Measurements from ENCODE around the gene UNC13A.
"Not testable (repeated sequence)": the region's sequence is repeated elsewhere in the genome, so short reads cannot be mapped to it uniquely, and the experiment has no call there.

The UNC13A gene

DNA sequence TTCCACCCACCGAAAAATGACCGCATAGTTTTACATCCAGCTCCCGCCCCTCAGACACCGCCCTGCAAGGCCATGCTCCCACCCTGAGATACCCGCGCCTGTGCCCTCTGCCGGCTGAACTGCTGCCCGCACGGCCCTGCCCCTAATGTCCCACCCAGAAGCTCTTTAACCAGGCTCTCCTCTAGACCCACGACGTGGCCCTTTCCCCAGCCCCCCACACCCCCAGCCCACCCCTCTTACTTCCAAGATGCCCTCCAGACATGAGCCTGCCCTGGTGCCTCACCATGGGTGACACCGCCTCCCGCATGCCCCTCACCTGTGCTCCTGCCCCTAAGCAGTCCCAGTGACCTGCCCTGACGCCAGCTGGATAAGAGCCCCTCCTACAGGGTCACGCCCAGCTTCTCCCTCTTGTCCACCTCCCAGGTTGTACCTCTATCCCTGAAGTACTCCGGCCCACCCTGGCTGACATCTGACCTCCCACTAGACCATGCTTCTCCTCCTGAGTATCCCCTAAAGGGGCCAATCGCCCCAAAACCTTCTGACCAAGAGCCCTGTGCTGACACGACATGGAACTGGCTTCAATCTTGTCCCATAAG, 81.5 kb downstream of the UNC13A start:
- in situ Hi-C loops (cut with MboI; ENCODE audit: low sequenced_read_pairs): no loop called here

GRCh38 chr19:17605761-17606589, 82.2 kb downstream of the UNC13A start:
- in situ Hi-C loops (cut with MboI; ENCODE audit: low sequenced_read_pairs): no loop called here

DNA sequence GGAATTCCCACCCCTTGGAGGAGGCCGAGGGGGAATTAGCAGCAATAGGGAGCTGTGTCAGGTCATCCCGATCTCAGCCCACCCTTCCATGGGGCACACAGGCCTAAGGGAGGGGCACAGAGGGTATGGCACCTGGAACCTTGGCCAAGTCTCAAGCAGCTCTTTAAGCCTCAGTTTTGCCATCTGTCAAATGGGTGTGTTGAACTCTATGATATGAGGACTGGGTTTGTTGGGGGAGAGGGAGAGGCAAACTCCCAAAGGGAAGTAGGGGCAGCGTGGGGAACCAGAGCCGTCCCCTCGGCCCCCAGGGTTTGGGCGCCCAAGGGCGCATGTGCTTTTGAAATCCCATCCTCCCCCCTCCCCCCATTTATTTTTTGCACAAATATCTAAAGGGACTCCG, 83.0 kb downstream of the UNC13A start:
- in situ Hi-C loops (cut with MboI; ENCODE audit: low sequenced_read_pairs): no loop called here

DNA sequence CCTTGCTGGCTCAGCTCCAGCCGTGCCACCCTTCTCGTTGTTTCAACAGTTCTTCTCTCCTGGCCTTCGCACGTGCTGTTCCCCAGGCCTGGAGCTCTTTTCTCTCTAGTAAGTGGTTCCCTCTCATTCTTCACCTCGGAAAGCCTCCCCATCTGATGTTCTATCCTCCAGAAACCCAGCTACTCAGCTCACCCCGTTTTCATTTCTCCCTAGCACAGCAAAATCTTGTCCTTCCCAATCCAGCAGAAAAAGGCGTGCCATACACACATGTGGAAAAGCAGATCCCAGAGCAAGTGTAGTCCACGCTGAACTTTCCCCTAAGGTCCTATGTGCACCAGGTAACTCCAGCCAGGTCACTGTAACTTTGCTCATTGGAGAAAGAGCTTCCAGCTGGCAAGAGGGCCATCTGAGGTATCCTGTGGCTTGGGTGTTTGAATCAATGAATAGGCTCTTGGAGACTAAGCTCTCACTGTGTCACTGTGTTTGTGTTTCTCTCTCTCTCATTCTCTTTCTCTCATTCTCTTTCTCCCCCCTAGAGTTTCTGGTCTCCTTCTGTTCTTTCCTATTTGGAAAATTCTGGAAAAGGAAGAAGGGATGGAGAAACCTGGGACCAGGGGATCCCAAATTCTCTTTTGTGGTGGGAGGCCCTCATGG, 83.7 kb downstream of the UNC13A start:
- in situ Hi-C loops (cut with MboI; ENCODE audit: low sequenced_read_pairs): no loop called here

DNA sequence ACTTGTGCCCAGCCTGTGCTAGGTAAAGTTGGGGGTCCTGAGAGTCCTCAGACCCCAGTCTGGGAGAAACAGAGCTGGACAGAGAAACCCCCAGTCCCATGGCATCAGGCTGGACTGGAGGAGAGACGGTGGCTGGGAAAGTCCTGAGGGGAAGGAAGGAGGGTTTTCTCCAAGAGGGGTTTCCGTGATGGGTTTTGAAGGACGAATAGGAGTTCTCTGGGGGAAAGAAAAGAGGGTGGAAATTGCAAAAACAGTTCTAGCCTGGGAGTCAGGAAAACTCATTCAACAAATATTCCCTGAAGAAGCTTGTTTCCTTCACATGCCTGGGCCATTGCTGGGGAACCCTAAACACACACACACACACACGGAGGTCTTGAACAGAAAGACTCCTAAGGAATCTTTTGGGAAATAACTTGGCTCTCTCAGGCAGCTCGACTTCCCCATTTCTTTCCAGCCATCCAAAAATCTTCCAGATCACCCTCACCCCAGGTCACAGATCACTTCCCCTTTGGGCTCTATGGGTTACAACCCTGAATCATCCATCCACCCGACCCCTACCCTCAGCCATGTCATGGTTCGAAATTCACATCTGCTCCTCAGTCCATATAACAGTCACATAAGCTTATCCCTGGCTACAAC, 85.2 kb downstream of the UNC13A start:
- in situ Hi-C loops (cut with MboI; ENCODE audit: low sequenced_read_pairs): no loop called here

DNA sequence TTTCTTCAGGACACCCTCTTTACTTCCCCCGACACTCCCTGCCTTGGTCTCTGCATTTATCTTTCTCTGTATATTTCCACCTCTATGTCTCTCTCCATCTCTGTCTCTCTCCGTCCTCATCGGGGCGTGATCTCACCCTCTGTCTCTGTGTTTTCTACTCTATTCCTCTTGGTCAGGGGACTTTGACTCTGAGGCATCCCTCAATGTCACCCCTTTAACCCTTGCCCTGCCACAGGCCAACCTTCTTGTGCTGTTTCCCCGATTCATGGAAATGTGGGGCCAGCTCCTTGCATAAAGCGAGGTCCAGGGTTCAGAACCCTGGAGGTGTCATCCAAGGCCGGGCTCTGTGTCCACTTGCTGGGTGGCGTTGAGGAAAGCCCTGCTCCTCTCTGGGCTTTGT, 85.9 kb downstream of the UNC13A start:
- in situ Hi-C loops (cut with MboI; ENCODE audit: low sequenced_read_pairs): no loop called here

GRCh38 chr19:17601683-17602082, 86.5 kb downstream of the UNC13A start:
- in situ Hi-C loops (cut with MboI; ENCODE audit: low sequenced_read_pairs): no loop called here

GRCh38 chr19:17599780-17600179, 88.4 kb downstream of the UNC13A start:
- in situ Hi-C loops (cut with MboI; ENCODE audit: low sequenced_read_pairs): no loop called here

GRCh38 chr19:17598953-17599352, 89.2 kb downstream of the UNC13A start:
- in situ Hi-C loops (cut with MboI; ENCODE audit: low sequenced_read_pairs): no loop called here

DNA sequence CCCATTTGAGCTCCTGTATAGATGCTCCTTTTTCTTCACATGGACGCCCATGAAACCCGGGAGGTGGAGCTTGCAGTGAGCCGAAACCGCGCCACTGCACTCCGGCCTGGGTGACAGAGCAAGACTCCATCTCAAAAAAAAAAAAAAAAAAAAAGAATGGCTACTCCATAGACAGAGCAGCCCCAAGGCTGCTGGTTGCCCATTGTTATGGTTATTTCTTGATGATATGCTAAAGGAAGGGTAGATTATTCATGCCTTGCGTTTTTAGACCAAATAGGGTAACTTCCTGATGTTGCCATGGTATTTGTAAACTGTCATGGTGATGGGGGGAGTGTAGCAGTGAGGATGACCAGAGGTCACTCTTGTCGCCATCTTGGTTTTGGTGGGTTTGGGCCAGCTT, 90.1 kb downstream of the UNC13A start:
- in situ Hi-C loops (cut with MboI; ENCODE audit: low sequenced_read_pairs): not testable (repeated sequence)

DNA sequence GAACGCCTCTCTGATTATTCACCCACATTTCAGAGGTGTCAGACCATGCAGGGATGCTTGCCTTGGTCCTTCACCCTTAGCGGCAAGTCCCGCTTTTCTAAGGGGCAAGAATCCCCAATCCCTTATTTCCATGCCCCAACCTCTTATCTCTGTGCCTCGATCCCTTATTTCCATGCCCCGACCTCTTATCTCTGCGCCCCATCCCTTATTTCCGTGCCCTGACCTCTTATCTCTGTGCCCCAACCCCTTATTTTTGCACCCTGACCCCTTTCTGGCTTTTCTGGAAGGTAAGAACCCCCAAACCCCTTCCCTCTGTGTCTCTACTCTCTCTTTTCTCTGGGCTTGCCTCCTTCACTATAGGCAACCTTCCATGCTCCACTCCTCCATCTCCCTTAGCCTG, 93.9 kb downstream of the UNC13A start:
- in situ Hi-C loops (cut with MboI; ENCODE audit: low sequenced_read_pairs): not testable (repeated sequence)

DNA sequence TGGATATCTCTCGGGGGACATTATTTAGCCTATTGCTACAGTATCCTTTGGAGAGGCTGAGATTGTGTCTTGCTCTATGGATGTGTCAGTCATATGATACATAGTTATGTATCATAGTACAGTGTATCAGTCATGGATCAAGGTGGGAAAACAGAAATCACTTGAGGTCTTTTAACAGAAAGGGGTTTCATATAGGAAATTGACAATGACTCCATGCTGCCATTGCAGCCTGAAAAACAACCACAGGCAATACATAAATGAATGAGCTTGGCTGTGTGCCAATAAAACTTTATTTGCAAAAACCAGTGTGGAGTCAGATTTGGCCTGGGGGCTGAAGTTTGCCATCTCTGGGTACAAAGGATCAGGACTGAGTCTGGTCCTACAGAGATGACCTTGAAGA, 97.3 kb downstream of the UNC13A start:
- in situ Hi-C loops (cut with MboI; ENCODE audit: low sequenced_read_pairs): no loop called here

GRCh38 chr19:17585395-17585794, 102.8 kb downstream of the UNC13A start:
- in situ Hi-C loops (cut with MboI; ENCODE audit: low sequenced_read_pairs): not testable (repeated sequence)

GRCh38 chr19:17584132-17584531, 104.0 kb downstream of the UNC13A start:
- in situ Hi-C loops (cut with MboI; ENCODE audit: low sequenced_read_pairs): no loop called here

DNA sequence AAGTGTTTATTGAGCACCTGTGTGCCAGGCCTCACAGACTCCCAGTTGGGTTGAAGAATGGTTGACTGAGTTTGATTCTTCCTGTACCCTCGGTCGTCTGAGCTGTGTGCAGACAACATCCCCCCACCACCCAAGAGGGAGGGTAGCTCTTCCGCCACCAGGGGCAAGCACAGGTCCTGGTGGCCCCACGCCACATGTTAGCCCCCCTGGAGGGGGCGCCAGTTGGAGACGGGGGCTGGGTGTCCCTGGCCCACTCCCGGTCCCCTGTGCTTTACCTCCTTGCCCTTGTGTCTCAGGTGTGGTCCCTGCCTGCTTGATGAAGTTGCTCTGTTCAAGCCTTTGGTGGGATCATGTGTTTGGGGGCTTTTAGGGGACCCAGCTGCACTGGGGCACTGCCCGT, 105.5 kb downstream of the UNC13A start:
- in situ Hi-C loops (cut with MboI; ENCODE audit: low sequenced_read_pairs): no loop called here

DNA sequence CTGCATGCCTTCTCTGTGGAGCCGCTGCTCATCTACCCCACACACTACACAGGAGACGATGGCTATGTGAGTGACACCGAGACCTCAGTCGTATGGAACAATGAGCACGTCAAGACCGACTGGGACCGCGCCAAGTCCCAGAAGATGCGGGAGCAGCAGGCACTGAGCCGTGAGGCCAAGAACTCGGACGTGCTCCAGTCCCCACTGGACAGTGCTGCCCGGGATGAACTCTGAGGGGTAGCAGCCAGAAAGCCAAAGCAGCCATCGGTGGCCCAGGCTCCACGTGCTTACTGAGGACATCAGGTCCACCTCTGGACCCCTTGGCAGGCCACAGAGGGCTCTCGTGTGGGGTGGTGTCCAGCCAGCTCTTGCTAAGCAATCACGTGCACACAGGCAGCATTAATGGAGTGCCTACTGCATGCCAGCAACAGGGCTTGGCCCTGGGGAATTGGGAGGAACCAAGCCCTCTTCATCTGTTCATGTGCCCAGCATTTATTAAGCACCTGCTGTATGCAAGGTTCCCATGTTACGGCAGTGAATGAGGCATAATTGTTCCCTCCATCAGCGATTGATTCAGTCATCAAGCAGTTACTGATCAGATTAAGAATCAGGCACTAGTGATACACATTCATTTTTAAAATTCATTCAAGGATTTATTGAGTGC, 106.8 kb downstream of the UNC13A start:
- in situ Hi-C loops (cut with MboI; ENCODE audit: low sequenced_read_pairs): no loop called here

GRCh38 chr19:17580470-17581144, 107.5 kb downstream of the UNC13A start:
- in situ Hi-C loops (cut with MboI; ENCODE audit: low sequenced_read_pairs): no loop called here

DNA sequence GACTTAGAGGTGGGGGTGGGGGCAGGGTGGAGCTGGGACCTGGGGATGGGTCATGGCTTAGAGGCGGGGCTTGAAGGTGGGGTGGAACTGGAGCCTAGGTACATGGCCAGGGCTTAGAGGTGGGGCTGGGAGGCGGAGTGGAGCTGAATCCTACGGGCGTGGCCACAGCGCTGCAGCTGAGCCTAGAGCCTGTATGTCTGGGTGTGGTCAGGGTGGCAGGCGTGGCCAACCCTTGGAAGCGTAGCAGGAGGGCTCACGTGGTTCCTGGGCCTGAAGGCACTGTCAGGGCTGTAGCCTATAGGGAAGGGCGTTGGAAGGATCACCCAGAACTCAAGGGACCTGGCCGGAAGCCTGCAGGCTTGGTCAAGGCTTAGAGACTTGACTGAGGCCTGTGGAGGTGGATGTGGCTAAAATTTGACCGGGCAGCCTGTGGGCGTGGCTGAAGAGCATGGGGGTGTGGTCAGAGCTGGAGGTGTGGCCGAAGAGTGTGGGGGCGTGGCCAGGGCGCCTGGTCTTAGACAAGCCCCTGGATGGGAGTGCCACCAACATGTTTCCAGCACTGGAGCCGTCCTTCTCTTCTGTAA, 108.4 kb downstream of the UNC13A start:
- in situ Hi-C loops (cut with MboI; ENCODE audit: low sequenced_read_pairs): no loop called here

GRCh38 chr19:17577457-17578097, 110.6 kb downstream of the UNC13A start:
- in situ Hi-C loops (cut with MboI; ENCODE audit: low sequenced_read_pairs): no loop called here
